ENCODE data around the gene RAB40B. TPM values are rescaled to one million over a fixed set of nuclear protein-coding genes. Genes with fewer than 3 reads are reported as not detected.

RAB40B gene
- total and polyA plus RNA-seq, 2 of the 13 experiments (the other 11 are each of a cell fraction or from before 2014, with no cell fraction given), result 6.2 to 6.5 TPM

GRCh38 chr17:82703935-82704865 is 5.7 kb upstream of the RAB40B start (continued):
- TF ChIP-seq ZNF800 (CRISPR knock-in tag; IDR thresholded peaks at IDR 0.05), result peak; percentile 23; the same call in 1 of the 2 replicates
- no peak for TF ChIP-seq RERE (CRISPR knock-in tag; IDR thresholded peaks at IDR 0.05; ENCODE audit: low read depth)
- TF ChIP-seq NRL (CRISPR knock-in tag; IDR thresholded peaks at IDR 0.05; ENCODE audit: borderline replicate concordance), result no peak; the same call in 1 of the 2 replicates
- no peak for TF ChIP-seq ZNF770 (CRISPR knock-in tag; IDR thresholded peaks at IDR 0.05)
- peak; percentile 61; the same call in 1 of the 2 replicates for TF ChIP-seq ZFP91 (CRISPR knock-in tag; IDR thresholded peaks at IDR 0.05; ENCODE audit: borderline replicate concordance)
- no peak for TF ChIP-seq FOSL1 (CRISPR knock-in tag; IDR thresholded peaks at IDR 0.05; ENCODE audit: borderline replicate concordance)
- TF ChIP-seq NR2F1 (CRISPR knock-in tag; IDR thresholded peaks at IDR 0.05), result peak; percentile 25 to 43; a peak in 2 of 4 replicates
- peak; percentile 27; the same call in 1 of the 2 replicates for TF ChIP-seq ARID4A (CRISPR knock-in tag; IDR thresholded peaks at IDR 0.05; ENCODE audit: borderline replicate concordance)
- TF ChIP-seq AHR (CRISPR knock-in tag; IDR thresholded peaks at IDR 0.05), result no peak
- TF ChIP-seq ZNF354B (CRISPR knock-in tag; IDR thresholded peaks at IDR 0.05), result no peak
